Measurements from ENCODE around the gene ADGRF3. TPM values are rescaled to one million over a fixed set of nuclear protein-coding genes. Genes with fewer than 3 reads are reported as not detected.
A peak's percentile ranks its signal among the peaks of the same experiment; 100 is the strongest.
"Not testable (repeated sequence)": the region's sequence is repeated elsewhere in the genome, so short reads cannot be mapped to it uniquely, and the experiment has no call there.

The ADGRF3 gene
- total RNA-seq, 2 experiments from 2014 or later: 6.5 to 7.4 TPM

DNA sequence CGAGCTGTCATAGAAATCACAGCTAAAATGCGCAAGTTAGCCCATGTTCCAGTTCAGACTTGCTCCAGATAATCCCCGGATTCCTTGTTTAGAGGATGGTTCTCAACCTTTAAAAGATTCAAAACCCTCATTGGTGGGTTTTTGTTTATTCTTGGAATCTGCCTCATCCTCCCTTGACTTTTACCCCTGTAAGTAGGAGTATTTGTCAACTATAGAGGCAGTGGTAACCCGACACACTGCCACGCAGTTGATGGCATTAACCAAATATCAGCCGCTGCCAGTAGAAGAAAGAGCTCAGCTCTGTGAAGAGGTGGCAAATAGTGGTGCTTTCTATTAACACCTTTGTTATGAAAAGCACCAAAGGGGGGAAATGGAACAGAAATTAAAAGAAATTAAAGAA, 41.0 kb downstream of the ADGRF3 start:
- ChIA-PET POLR2A (no interaction called here), CTCF (interaction anchor here (0.7 to 1.0 kb wide), 3 partner anchors 17 to 156 kb away, joined by 3 to 4 read pairs (median 3); no protein-coding TSS in a partner anchor)
- Mint-ChIP-seq H3K4me3 (no peak overlapping the region), H3K27me3 (no peaks in the 10 kb centered on the region), H3K36me3 (ENCODE audit: low read depth) (no peaks in the 10 kb centered on the region), H3K4me1 (no peaks in the 10 kb centered on the region), H3K27ac (no peak overlapping the region), H3K9me3 (no peaks in the 10 kb centered on the region)
- DNase-seq: no peak

- H3K4me3 Mint-ChIP-seq; POLR2A ChIA-PET; H3K27ac Mint-ChIP-seq; H3K4me1 Mint-ChIP-seq; DNase-seq; H3K9me3 Mint-ChIP-seq; H3K36me3 Mint-ChIP-seq (ENCODE audit: low read depth); H3K27me3 Mint-ChIP-seq: not testable (repeated sequence)
- CTCF ChIA-PET: interaction anchor here (0.7 to 1.3 kb wide), 3 partner anchors 17 to 121 kb away, joined by 3 to 4 read pairs (median 3); no protein-coding TSS in a partner anchor
These were observed 41.5 kb downstream of the ADGRF3 start for GRCh38 chr2:26305094-26305493.

DNA sequence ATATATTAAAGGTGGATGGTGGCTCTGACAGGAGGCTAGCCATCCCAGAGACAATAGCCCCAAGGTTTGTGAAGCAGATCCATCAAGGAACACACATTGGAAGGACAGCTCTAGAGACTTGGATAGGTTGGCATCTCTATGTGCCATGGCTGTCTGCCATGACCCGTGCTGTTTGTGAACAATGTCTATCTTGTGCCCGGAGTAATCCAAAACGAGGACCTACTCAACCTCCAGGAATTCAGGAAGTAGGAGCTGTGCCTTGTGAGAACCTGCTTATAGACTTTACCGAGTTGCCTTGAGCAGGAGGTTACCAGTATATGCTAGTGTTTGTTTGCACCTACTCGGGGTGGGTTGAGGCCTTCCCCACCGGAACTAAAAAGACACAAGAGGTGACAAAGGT, 43.7 kb downstream of the ADGRF3 start:
- CTCF ChIA-PET: no interaction called here
- H3K36me3 Mint-ChIP-seq (ENCODE audit: low read depth): no peaks in the 10 kb centered on the region
- H3K4me1 Mint-ChIP-seq: no peaks in the 10 kb centered on the region
- no peak overlapping the region for H3K4me3 Mint-ChIP-seq
- no peak for DNase-seq
- H3K27ac Mint-ChIP-seq: no peak overlapping the region
- no peaks in the 10 kb centered on the region for H3K9me3 Mint-ChIP-seq
- no peaks in the 10 kb centered on the region for H3K27me3 Mint-ChIP-seq
- POLR2A ChIA-PET: no interaction called here

DNA sequence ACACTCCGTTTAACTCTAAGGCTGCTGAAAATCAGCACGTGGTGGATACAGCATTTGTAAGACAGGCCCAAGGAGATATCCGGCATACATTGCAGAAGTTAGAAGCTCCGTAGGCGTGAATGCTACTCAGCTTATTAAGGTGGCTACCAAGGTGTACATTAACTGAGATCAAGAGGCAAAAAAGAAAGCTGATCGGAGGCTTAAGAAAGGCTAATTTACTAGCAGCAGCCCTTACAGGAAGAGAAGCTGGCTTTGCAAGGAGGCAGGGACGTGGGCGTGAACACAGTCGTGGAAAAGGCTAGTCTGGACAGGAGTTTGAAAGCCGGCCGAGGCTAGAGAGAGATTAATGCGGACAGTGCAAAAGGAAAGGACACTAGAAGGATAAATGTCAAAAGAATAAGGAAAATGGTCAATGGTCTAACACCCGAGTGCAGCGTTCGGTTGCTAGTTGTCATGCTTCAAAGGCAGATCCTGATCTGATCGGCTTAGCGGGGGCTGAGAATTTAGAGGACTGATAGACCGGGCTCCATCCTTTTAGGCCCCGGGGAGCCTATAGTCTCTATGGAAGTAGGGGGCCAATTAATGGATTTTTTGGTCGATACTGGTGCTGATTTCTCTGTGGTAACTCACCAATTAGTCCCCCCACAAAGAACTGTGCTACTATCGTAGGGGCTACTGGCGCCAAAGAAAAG, 46.2 kb downstream of the ADGRF3 start:
- no peak for DNase-seq
- POLR2A ChIA-PET: interaction anchor here (0.5 kb wide), 1 partner anchor 682 kb away, joined by 3 read pairs; no protein-coding TSS in a partner anchor
- no peak overlapping the region for H3K27ac Mint-ChIP-seq

GRCh38 chr2:26299471-26300101, 47.0 kb downstream of the ADGRF3 start:
- Mint-ChIP-seq H3K4me1 (no peaks in the 10 kb centered on the region), H3K4me3 (no peak overlapping the region), H3K9me3 (no peaks in the 10 kb centered on the region), H3K27me3 (peaks cover 5% of the 10 kb centered on the region), H3K36me3 (ENCODE audit: low read depth) (no peaks in the 10 kb centered on the region), H3K27ac (no peak overlapping the region)
- CTCF ChIA-PET: interaction anchor here (1.3 to 1.7 kb wide), 2 partner anchors 10 to 19 kb away, joined by 3 read pairs; no protein-coding TSS in a partner anchor
- peak; percentile 30 for DNase-seq
- POLR2A ChIA-PET: interaction anchor here (0.5 kb wide), 1 partner anchor 682 kb away, joined by 3 read pairs; no protein-coding TSS in a partner anchor

More for the DNA sequence above, 46.2 kb downstream of the ADGRF3 start:
- Mint-ChIP-seq H3K36me3 (ENCODE audit: low read depth) (no peaks in the 10 kb centered on the region), H3K9me3 (no peaks in the 10 kb centered on the region), H3K27me3 (peaks cover 5% of the 10 kb centered on the region), H3K4me1 (no peaks in the 10 kb centered on the region), H3K4me3 (no peak overlapping the region)
- CTCF ChIA-PET: interaction anchor here (1.3 to 1.7 kb wide), 2 partner anchors 10 to 18 kb away, joined by 3 read pairs; no protein-coding TSS in a partner anchor

GRCh38 chr2:26298638-26299393, 47.8 kb downstream of the ADGRF3 start:
- Mint-ChIP-seq H3K4me1 (no peaks in the 10 kb centered on the region), H3K27ac (no peak overlapping the region), H3K9me3 (no peaks in the 10 kb centered on the region), H3K4me3 (no peak overlapping the region), H3K27me3 (peaks cover 5% of the 10 kb centered on the region), H3K36me3 (ENCODE audit: low read depth) (no peaks in the 10 kb centered on the region)
- CTCF ChIA-PET: interaction anchor here (1.3 to 1.7 kb wide), 3 partner anchors 11 to 19 kb away, joined by 3 to 4 read pairs (median 3); no protein-coding TSS in a partner anchor
- peak; percentile 37 for DNase-seq
- POLR2A ChIA-PET: no interaction called here

DNA sequence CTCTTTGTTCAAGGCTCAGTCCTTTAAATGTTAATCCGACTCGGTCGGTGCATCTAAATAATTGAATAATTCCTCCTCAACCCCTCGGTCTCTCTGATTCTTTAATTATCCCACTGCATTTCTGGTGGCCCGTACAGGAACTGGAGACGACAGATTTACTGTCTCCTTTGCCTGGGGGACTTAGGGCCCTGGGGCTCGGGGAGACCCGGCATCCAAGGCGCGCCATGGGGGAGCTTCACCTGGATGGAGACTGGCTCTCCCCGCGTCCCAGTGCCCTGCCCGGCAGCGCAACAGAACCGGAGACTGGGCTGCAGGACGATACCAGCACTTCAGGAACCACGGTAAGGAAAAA, 48.3 kb downstream of the ADGRF3 start:
- no peak overlapping the region for H3K4me3 Mint-ChIP-seq
- POLR2A ChIA-PET: no interaction called here
- CTCF ChIA-PET: interaction anchor here (0.7 to 1.6 kb wide), 2 partner anchors 18 to 456 kb away, joined by 4 read pairs; no protein-coding TSS in a partner anchor
- peaks cover 5% of the 10 kb centered on the region for H3K27me3 Mint-ChIP-seq
- no peaks in the 10 kb centered on the region for H3K9me3 Mint-ChIP-seq
- no peaks in the 10 kb centered on the region for H3K36me3 Mint-ChIP-seq (ENCODE audit: low read depth)
- no peak overlapping the region for H3K27ac Mint-ChIP-seq
- no peaks in the 10 kb centered on the region for H3K4me1 Mint-ChIP-seq
- DNase-seq: no peak

- POLR2A ChIA-PET: no interaction called here
- no peak overlapping the region for H3K27ac Mint-ChIP-seq
These were observed 49.5 kb downstream of the ADGRF3 start for GRCh38 chr2:26297061-26297460.

GRCh38 chr2:26295511-26295910, 51.1 kb downstream of the ADGRF3 start:
- ChIA-PET POLR2A (no interaction called here), CTCF (interaction anchor here (0.5 kb wide), 1 partner anchor 302 kb away, joined by 3 read pairs; no protein-coding TSS in a partner anchor)
- Mint-ChIP-seq H3K4me1 (no peaks in the 10 kb centered on the region), H3K27ac (no peak overlapping the region), H3K27me3 (peaks cover 5% of the 10 kb centered on the region), H3K4me3 (no peak overlapping the region), H3K9me3 (no peaks in the 10 kb centered on the region), H3K36me3 (ENCODE audit: low read depth) (no peaks in the 10 kb centered on the region)
- DNase-seq: no peak

More at GRCh38 chr2:26297061-26297460, 49.5 kb downstream of the ADGRF3 start:
- no peaks in the 10 kb centered on the region for H3K36me3 Mint-ChIP-seq (ENCODE audit: low read depth)
- H3K4me1 Mint-ChIP-seq: no peaks in the 10 kb centered on the region
- DNase-seq: no peak
- H3K4me3 Mint-ChIP-seq: no peak overlapping the region
- peaks cover 5% of the 10 kb centered on the region for H3K27me3 Mint-ChIP-seq
- no peaks in the 10 kb centered on the region for H3K9me3 Mint-ChIP-seq
- CTCF ChIA-PET: interaction anchor here (1.0 to 1.6 kb wide), 2 partner anchors 19 to 55 kb away, joined by 3 to 4 read pairs; no protein-coding TSS in a partner anchor

- Mint-ChIP-seq H3K4me3 (no peak overlapping the region), H3K9me3 (no peaks in the 10 kb centered on the region), H3K27ac (no peak overlapping the region), H3K4me1 (no peaks in the 10 kb centered on the region), H3K27me3 (peaks cover 4% of the 10 kb centered on the region), H3K36me3 (ENCODE audit: low read depth) (no peaks in the 10 kb centered on the region)
- CTCF ChIA-PET: no interaction called here
- POLR2A ChIA-PET: no interaction called here
- DNase-seq: no peak
These were observed 53.9 kb downstream of the ADGRF3 start for GRCh38 chr2:26292646-26293045.

GRCh38 chr2:26290001-26290400, 56.6 kb downstream of the ADGRF3 start:
- no peak overlapping the region for H3K27ac Mint-ChIP-seq
- POLR2A ChIA-PET: no interaction called here
- no peaks in the 10 kb centered on the region for H3K4me1 Mint-ChIP-seq
- H3K27me3 Mint-ChIP-seq: no peaks in the 10 kb centered on the region
- DNase-seq: no peak
- CTCF ChIA-PET: interaction anchor here (1.2 kb wide), 1 partner anchor 90 kb away, joined by 3 read pairs; no protein-coding TSS in a partner anchor
- H3K4me3 Mint-ChIP-seq: no peak overlapping the region
- peaks cover 7% of the 10 kb centered on the region for H3K36me3 Mint-ChIP-seq (ENCODE audit: low read depth)
- H3K9me3 Mint-ChIP-seq: no peaks in the 10 kb centered on the region

DNA sequence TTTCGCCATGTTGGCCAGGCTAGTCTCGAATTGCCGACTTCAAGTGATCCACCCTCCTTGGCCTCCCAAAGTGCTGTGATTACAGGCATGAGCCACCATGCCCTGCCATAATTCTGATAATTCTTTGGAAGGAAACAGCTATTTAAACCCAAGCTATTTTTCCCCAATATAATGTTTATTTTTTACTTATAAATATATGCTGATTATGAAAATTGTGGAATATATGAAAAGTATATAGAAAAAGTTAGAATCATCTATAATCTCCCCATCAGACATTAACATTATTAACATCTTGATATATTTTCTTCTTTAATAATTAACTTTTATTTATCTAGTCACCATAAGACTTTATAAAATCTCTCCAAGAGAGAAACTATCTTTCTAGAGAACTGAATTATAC, 60.7 kb downstream of the ADGRF3 start:
- Mint-ChIP-seq H3K27ac (no peak overlapping the region), H3K27me3 (no peaks in the 10 kb centered on the region), H3K4me1 (no peaks in the 10 kb centered on the region), H3K36me3 (ENCODE audit: low read depth) (peaks cover 25% of the 10 kb centered on the region), H3K4me3 (no peak overlapping the region), H3K9me3 (no peaks in the 10 kb centered on the region)
- ChIA-PET CTCF (interaction anchor here (1.0 kb wide), 1 partner anchor 11 kb away, joined by 3 read pairs; no protein-coding TSS in a partner anchor), POLR2A (no interaction called here)
- DNase-seq: no peak
